ES-I3 (cell line): ENCODE data around the gene PEX14.

Experiments used
- H3K36me3 ChIP-seq: 2 replicates; pipeline ENCODE4 v1.6.1; 2013; ENCODE audit warnings: mild to moderate bottlenecking, low read length, control low read depth, moderate library complexity; ENCODE audit not compliant: insufficient read depth
- H3K4me1 ChIP-seq: 2 replicates; pipeline ENCODE4 v1.6.1; 2013; ENCODE audit warnings: mild to moderate bottlenecking, control low read depth, low read length; ENCODE audit not compliant: insufficient read depth
- H3K9ac ChIP-seq: 2 replicates; pipeline ENCODE4 v1.6.1; 2013; ENCODE audit warnings: low read depth, mild to moderate bottlenecking, low read length, moderate library complexity
- H3K9me3 ChIP-seq: 2 replicates; pipeline ENCODE4 v1.6.1; 2013; ENCODE audit warnings: mild to moderate bottlenecking, low read length, moderate library complexity; ENCODE audit not compliant: control insufficient read depth, insufficient read depth

Gene PEX14

DNA sequence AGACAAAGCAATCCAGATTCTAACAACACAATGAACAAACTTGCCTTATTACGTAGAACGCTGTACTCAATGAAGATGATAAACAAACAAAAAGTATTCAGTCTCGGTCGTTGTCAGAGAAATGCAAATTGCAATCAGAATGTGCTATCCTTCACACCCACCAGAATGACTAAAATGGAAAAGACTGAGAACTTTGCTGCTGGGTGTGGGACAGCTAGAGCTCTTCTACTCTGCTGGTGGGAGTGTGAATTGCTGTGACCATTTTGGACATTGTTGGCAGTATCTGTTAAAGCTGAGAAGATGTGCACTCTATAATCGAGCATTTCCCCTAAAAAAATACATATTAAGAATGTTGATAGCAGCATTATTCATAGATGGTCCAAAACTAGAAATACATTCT is 111.4 kb downstream of the PEX14 start:
- no peaks in the 10 kb centered on the region for H3K9me3 ChIP-seq
- no peaks in the 10 kb centered on the region for H3K36me3 ChIP-seq
- no peaks in the 10 kb centered on the region for H3K4me1 ChIP-seq
- no peak overlapping the region for H3K9ac ChIP-seq

DNA sequence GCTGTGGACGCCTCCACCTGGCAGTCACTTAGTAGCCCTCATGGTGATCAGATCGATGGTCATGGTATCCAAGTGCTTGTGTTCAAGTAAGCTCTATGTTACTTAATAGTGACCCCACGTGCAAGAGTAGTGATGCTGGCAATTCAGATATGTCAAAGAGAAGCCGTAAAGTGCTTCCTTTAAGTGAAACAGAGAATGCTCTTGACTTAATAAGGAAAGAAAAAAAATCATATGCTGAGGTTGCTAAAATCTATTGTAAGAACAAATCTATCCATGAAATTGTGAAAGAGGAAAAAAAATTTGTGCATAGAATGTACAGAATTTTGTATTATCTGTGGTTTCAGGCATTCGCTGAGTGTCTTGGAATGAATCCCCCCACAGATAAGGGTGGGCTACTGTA is 113.9 kb downstream of the PEX14 start:
- Histone ChIP-seq H3K4me1 (peaks cover 11% of the 10 kb centered on the region; the same call in 1 of the 2 replicates), H3K9ac (no peak overlapping the region), H3K36me3 (no peaks in the 10 kb centered on the region), H3K9me3 (no peaks in the 10 kb centered on the region)

DNA sequence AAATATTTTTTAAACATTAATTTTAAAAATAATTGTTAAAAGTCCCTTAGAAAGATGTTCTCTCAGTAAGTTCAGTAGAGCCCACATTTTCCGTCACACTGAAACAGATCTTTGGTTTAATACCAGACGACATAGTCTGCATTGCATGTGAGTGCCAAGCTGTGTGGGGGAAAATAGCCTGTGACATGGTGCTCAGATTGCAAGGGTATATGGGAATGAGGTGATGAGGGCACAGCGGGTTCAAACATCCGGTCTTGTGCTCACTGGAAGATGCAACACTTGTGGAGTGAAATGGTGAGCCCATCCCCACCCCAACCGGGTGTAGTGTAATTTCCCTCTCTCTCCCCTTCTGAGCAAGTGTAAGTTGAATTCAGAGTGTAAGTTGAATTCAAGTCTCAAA is 114.3 kb downstream of the PEX14 start:
- Histone ChIP-seq H3K9ac (no peak overlapping the region), H3K9me3 (no peaks in the 10 kb centered on the region), H3K4me1 (peaks cover 13% of the 10 kb centered on the region; the same call in 1 of the 2 replicates), H3K36me3 (no peaks in the 10 kb centered on the region)

DNA sequence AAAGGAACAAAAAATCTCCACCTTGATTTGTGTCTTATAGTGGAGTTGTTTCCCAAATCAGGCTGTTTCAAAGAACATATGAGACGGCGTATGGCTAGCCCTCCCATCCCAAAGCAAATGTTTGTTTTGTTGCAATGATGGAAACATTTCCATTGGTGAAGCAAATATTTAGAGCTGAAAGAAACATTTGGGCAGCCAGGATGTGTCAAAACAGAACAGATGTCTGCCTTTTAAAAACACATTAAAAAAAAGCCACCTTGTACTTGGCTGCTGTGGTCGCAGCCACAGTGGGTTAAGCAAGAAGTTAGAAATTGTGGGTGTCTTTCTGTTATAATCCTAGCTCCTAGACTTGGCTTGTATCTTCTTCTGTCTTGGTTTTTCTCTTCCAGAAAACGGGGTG is 116.3 kb downstream of the PEX14 start:
- Histone ChIP-seq H3K9me3 (no peaks in the 10 kb centered on the region), H3K36me3 (no peaks in the 10 kb centered on the region), H3K9ac (no peak overlapping the region), H3K4me1 (peaks cover 23% of the 10 kb centered on the region; the same call in 1 of the 2 replicates)

DNA sequence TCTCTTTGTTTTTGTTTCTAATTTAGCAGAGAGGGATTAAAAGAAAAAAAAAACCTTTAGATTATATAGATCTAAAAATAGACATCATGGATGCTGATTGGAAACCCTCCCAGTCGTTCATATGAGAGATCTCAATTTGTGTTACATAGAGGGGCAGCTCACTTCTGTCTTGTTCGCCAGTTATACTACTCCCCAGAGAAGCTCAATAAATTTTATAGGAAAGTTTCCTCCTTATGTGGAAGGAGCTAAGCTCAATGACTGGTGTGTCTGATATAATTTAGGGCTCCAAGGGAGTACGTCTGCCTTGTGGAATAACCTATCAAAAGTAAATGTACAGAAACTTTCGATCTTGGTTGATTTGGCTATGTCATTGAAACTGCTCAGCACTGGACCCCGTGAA is 117.6 kb downstream of the PEX14 start:
- Histone ChIP-seq H3K9ac (no peak overlapping the region), H3K9me3 (no peaks in the 10 kb centered on the region), H3K36me3 (no peaks in the 10 kb centered on the region), H3K4me1 (peaks cover 26% of the 10 kb centered on the region; the same call in 1 of the 2 replicates)

DNA sequence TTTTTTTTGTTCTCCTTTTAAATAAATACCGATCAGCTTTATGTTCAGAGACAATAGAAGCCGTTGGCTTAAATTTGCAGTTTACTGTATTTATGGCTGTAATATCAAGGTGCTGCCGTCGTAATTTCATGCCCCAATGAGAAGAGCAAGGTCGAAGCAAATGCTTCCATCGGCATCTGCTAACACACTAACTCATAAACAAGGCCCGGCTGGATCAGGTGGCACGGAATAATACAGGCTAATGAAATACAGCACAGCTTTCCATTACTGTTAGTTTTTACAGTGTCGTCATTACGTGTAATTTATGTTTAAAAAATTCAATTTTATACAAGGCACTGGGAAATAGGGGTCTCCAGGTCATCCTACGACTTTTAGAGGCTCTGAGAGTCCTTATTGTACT is 119.0 kb downstream of the PEX14 start:
- no peaks in the 10 kb centered on the region for H3K36me3 ChIP-seq
- H3K4me1 ChIP-seq, result peaks cover 29% of the 10 kb centered on the region; the same call in 1 of the 2 replicates
- H3K9ac ChIP-seq, result no peak overlapping the region
- no peaks in the 10 kb centered on the region for H3K9me3 ChIP-seq

DNA sequence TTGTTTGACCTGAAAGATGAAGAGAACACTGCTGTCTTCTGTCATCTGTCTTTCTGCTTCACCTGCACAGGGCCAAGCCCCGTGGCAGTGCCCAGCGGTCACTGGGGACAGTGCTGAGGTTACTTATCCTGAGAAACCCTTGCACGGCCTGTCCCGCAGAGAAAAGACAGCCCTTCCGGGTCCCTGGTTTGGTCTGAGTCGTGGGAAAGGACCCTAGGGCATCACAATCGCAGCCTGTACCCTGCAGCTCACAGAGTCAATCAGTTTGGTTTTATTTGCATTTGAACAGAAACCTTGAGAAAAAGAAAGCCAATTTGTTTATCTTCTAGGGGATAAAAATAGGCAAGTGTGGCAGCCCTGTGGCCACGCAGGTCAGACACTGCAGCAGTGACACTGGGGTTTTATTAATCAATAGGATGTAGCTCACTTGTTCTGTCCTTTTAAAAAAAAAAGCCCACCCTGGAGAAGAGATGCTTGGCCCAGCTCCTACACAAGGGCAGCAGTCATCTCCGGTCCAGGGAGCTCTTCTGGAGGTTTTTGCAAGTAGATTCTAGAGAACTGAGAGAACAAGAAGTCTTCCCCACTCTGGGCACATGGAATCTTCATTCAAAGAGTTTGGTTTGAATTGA is 120.0 kb downstream of the PEX14 start:
- peaks cover 29% of the 10 kb centered on the region; the same call in 1 of the 2 replicates for H3K4me1 ChIP-seq

DNA sequence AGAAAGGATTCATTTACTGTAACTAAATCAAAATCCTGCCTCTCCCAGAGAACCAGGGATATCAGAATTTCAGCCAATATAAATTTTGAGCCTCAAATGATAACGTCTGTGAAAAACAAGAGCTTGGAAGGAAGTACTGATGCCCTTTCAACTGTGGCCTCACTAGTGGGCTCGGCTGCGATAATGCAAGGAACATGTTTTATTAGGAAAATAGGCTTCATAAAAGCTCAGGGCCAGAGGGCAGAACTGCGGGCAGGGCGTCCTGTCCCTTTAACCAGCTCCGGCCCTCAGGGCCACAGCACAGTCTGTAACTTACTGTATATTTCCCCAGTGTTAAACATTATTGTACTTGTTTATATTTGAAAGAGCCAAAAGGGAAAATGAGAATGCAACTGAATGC is 122.0 kb downstream of the PEX14 start:
- Histone ChIP-seq H3K9ac (no peak overlapping the region), H3K4me1 (peaks cover 27% of the 10 kb centered on the region; the same call in 1 of the 2 replicates), H3K36me3 (no peaks in the 10 kb centered on the region), H3K9me3 (no peaks in the 10 kb centered on the region)

More for the DNA sequence above, 120.0 kb downstream of the PEX14 start:
- H3K36me3 ChIP-seq, result no peaks in the 10 kb centered on the region
- no peak overlapping the region for H3K9ac ChIP-seq
- H3K9me3 ChIP-seq, result no peaks in the 10 kb centered on the region

DNA sequence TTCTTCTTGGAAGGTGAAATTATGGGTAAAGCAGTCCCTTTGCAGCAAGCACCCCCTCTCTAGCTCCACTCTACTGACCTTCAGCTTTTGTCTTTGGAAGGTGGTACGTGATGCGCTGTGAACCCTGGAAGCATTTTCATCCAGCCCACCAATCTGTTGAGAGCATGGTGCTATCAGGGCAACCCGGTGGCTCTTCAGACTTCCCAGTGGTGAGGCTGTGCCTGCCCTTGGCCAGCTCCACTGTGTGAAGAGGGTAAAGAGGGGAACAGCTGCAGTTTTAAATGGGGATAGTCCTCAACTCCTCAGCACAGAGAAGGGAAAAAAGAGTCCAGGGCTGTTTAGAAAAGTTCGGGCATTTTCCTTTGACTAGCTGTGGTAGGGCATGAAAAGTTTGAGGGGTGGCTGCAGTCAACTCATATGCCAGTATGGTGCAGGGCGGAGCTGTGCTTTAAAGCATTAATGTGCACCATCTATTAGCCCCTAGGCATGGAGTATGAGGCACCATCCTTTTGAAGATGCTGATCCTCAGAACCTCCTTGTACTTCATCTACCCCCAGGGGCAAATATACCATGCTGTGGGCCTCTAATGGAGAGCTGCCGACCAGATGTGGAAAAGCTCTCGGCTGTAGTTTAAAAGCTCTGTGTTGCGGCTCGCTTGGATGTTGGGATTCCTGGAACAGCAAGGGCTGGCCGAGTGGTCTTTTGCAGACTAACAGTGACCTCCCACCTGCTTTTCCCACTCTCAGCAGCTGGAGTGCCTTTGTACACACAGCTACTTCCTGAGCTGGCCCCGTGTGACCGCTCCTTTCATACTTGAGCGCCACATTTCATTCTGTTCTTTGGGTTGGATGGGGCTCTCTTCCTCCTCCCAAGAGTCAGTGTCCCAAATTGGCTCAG is 123.0 kb downstream of the PEX14 start:
- H3K9ac ChIP-seq, result no peak overlapping the region
- H3K9me3 ChIP-seq, result no peaks in the 10 kb centered on the region
- peaks cover 24% of the 10 kb centered on the region; the same call in 1 of the 2 replicates for H3K4me1 ChIP-seq
- H3K36me3 ChIP-seq, result no peaks in the 10 kb centered on the region

DNA sequence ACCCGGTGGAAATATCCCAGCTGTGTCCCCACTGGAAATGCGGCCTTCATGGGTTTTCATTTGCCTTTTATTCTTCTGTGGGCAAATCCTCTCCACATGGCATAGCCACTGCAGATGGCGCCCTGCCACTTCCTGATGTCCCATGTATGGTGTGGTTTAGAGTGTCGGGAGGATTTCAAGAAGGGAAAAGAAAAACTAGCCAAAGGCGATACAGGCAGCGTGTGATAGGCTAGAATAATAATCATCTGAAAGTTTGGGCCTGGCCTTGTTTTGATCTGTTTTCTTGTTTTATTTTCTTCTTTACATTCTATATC is 123.6 kb downstream of the PEX14 start:
- Histone ChIP-seq H3K4me1 (peaks cover 19% of the 10 kb centered on the region; the same call in 1 of the 2 replicates), H3K9ac (no peak overlapping the region), H3K9me3 (no peaks in the 10 kb centered on the region), H3K36me3 (no peaks in the 10 kb centered on the region)

DNA sequence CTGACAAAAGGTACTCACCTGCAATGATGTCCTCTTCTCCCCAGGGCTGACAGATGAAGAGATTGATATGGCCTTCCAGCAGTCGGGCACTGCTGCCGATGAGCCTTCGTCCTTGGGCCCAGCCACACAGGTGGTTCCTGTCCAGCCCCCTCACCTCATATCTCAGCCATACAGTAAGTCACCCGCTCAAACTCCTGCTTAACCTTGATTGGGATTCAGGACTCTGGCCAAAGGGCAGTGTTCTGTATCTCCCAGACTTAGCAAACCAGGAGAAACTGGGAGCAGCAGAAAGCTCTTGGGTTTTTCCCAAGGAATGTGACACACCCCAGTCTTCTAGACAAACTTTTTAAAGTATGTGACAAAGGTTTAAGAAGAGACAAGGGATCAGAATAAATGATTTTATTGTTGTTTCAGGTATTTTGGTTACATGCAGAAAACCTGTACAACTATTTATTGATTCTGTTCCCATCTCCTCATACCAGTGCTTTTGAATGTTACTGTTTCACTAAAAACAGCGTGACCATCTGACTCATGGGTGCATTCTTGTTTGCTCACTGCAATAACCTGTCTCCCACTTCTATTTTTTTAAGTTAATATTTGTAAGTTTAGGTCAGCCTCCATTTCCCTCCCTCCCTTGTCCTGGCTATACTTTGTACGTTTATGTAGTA is 124.6 kb downstream of the PEX14 start:
- no peaks in the 10 kb centered on the region for H3K36me3 ChIP-seq
- H3K9me3 ChIP-seq, result no peaks in the 10 kb centered on the region
- H3K9ac ChIP-seq, result no peak overlapping the region
- peaks cover 14% of the 10 kb centered on the region; the same call in 1 of the 2 replicates for H3K4me1 ChIP-seq

DNA sequence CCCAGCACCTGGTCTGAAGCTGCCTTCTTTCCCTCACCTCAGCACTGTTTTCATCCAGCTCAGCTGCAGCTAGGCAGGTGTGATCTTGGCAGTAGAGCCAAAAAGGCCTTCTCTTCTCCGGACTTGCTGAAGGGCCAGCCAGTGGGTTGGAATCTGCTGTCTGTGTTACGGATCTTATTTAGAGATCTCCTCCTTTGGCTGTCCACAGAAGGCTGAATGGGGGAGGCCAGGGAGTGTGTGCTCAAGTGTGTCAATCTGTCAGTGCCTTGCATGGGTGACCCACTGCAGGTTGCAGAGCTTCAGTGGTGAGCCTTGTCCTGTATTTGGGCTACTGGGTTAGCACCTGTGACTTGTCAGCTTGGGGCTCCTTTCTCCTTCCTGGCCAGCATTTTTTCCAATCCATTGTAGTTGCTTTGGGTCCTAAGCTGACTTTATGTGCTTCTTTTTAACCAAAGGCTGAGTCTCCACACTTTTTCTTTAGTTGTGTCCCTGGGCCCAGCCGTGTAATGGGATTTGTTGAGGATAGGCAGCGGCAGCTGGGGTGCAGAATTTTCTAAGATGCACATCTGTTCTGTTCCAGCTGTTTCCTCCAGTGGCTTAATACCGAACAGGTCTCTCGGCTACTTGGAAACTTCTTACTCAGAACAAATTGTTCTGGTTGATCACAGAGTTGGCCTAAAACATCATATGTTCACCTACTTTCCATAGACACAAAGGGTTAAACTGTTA is 126.8 kb downstream of the PEX14 start:
- H3K9ac ChIP-seq, result no peak overlapping the region
- H3K36me3 ChIP-seq, result no peaks in the 10 kb centered on the region
- H3K9me3 ChIP-seq, result no peaks in the 10 kb centered on the region
- peaks cover 6% of the 10 kb centered on the region; the same call in 1 of the 2 replicates for H3K4me1 ChIP-seq

DNA sequence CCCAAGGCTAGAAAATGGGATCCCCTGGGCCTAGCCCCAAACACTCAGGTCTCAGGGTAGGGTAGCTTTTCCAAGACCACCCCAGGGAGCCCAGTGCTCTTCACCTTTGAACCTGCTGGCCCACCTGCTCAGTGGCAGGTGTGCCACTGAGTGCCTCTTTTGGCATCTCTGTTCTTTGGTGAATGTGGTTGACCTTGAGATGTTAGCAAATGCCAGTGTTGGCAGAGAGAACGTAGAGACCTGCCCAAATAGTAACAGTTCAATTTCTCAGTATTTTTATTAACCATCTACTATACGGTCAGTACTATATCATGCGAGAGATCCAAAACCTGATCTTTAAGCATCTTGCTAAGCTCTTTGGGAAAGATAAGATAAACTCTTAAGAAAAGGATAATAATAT is 128.2 kb downstream of the PEX14 start:
- Histone ChIP-seq H3K9me3 (no peaks in the 10 kb centered on the region), H3K4me1 (no peaks in the 10 kb centered on the region), H3K9ac (no peak overlapping the region), H3K36me3 (no peaks in the 10 kb centered on the region)

DNA sequence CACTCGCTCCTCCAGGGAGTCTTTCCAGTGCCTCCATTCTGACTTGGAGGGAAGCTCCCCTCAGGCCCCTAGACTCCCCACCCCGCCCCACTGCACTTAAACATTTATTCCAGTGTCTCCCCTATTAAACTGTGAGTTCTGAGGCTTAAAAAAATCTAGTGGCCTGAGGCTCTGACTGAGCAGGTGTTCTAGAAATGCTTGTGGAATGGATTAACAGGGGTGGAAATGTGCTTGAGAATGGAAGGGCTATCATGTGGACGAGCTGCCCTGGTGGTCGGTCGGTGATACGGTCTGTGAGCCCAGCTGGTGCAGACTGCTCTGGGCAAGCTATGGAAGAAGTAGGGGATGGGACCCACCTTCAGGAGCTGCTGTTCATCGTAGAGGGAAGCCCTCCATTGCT is 130.2 kb downstream of the PEX14 start:
- no peaks in the 10 kb centered on the region for H3K9me3 ChIP-seq
- H3K9ac ChIP-seq, result no peak overlapping the region

More for the DNA sequence above, 130.2 kb downstream of the PEX14 start:
- H3K36me3 ChIP-seq, result no peaks in the 10 kb centered on the region
- H3K4me1 ChIP-seq, result no peaks in the 10 kb centered on the region
